GM23338 (cell line): ENCODE measurements around the gene ATXN7L1. TPM values are rescaled to one million over a fixed set of nuclear protein-coding genes. Genes with fewer than 3 reads are reported as not detected.

ENCODE experiments used
- ATAC-seq: fragments of 200-7000 bp; cut with Tn5 transposase; 3 replicates; pipeline ENCODE4 v1.9.1; 2020
- DNase-seq: peaks from one replicate; pipeline ENCODE4 v3.0.0-alpha.2; 2015; ENCODE audit warnings: low spot score
- H2AFZ ChIP-seq: fragments of 200-600 bp; sonication (generic); 2 replicates; pipeline ENCODE4 v1.8.0; 2016; ENCODE audit warnings: antibody characterized with exemption, mild to moderate bottlenecking, moderate library complexity
- H3F3A ChIP-seq: fragments of 200-600 bp; sonication (generic); replicated peaks from 2 replicates; pipeline ENCODE4 v1.8.0; 2017; ENCODE audit warnings: antibody characterized with exemption, mixed run types, low read depth
- H3K27ac ChIP-seq: fragments of 200-600 bp; sonication (generic); 2 replicates; pipeline ENCODE4 v1.6.1; 2016; ENCODE audit warnings: low read depth
- H3K27me3 ChIP-seq: fragments of 200-600 bp; sonication (generic); 2 replicates; pipeline ENCODE4 v1.8.0; 2016; ENCODE audit warnings: mild to moderate bottlenecking, mixed run types, moderate library complexity; ENCODE audit not compliant: insufficient read depth
- H3K36me3 ChIP-seq: fragments of 200-600 bp; sonication (generic); 2 replicates; pipeline ENCODE4 v1.8.0; 2016; ENCODE audit warnings: mild to moderate bottlenecking; ENCODE audit not compliant: insufficient read depth
- H3K4me1 ChIP-seq: fragments of 200-600 bp; sonication (generic); 2 replicates; pipeline ENCODE4 v1.8.0; 2016; ENCODE audit warnings: mild to moderate bottlenecking, moderate library complexity; ENCODE audit not compliant: insufficient read depth
- H3K4me2 ChIP-seq: fragments of 200-600 bp; sonication (generic); 2 replicates; pipeline ENCODE4 v1.7.1; 2017; ENCODE audit warnings: mixed run types
- H3K4me3 ChIP-seq: fragments of 200-600 bp; sonication (generic); 2 replicates; pipeline ENCODE4 v1.6.1; 2016; ENCODE audit warnings: mixed run types
- H3K79me2 ChIP-seq: fragments of 200-600 bp; sonication (generic); replicated peaks from 2 replicates; pipeline ENCODE4 v1.8.0; 2017; ENCODE audit warnings: mild to moderate bottlenecking; ENCODE audit not compliant: insufficient read depth
- H3K9me2 ChIP-seq: fragments of 200-600 bp; sonication (generic); 2 replicates; pipeline ENCODE4 v1.8.0; 2017; ENCODE audit not compliant: insufficient read depth
- H4K20me1 ChIP-seq: fragments of 200-600 bp; sonication (generic); replicated peaks from 2 replicates; pipeline ENCODE4 v1.8.0; 2017; ENCODE audit warnings: mild to moderate bottlenecking; ENCODE audit not compliant: insufficient read depth
- H3K27ac Mint-ChIP-seq: 2 replicates; pipeline ENCODE4 v1.8.0; 2020; ENCODE audit warnings: inconsistent platforms, mild to moderate bottlenecking, moderate library complexity, mixed read lengths
- H3K27me3 Mint-ChIP-seq: 3 replicates; pipeline ENCODE4 v1.8.0; 2022; ENCODE audit warnings: low read depth, mild to moderate bottlenecking, moderate library complexity, mixed read lengths, inconsistent platforms; ENCODE audit not compliant: insufficient read depth, poor library complexity
- H3K36me3 Mint-ChIP-seq: 3 replicates; pipeline ENCODE4 v1.8.0; 2021; ENCODE audit warnings: low read depth, mild to moderate bottlenecking, inconsistent platforms, moderate library complexity, mixed read lengths
- H3K4me1 Mint-ChIP-seq: 3 replicates; pipeline ENCODE4 v1.8.0; 2020; ENCODE audit warnings: mild to moderate bottlenecking, inconsistent platforms, mixed read lengths
- H3K4me3 Mint-ChIP-seq: 3 replicates; pipeline ENCODE4 v1.8.0; 2021; ENCODE audit warnings: moderate library complexity, mild to moderate bottlenecking, inconsistent platforms, mixed read lengths
- H3K9me3 Mint-ChIP-seq: 3 replicates; pipeline ENCODE4 v1.8.0; 2020; ENCODE audit warnings: moderate library complexity, mild to moderate bottlenecking, inconsistent platforms, mixed read lengths
- CREB1 ChIP-seq: fragments of 250-450 bp; sonication (Bioruptor Pico); IDR thresholded peaks from 2 replicates; pipeline ENCODE4 v1.5.0; 2020; ENCODE audit warnings: low read depth, mild to moderate bottlenecking, moderate library complexity
- CTCF ChIP-seq, 2 experiments: fragments of 200-600 bp in 1 of 2; sonication (generic) in 1 of 2; conservative IDR thresholded peaks; 2 replicates each; pipeline versions ENCODE4 v1.5.1 to v1.6.1; 2016 to 2017; ENCODE audit warnings: antibody characterized with exemption in 2 of 2, low read depth in 2 of 2, mild to moderate bottlenecking in 2 of 2, moderate library complexity in 1 of 2
- ETS1 ChIP-seq: IDR thresholded peaks from 2 replicates; pipeline ENCODE4 v1.6.1; 2016; ENCODE audit warnings: antibody characterized with exemption
- EZH2 ChIP-seq: fragments of 200-600 bp; sonication (generic); IDR thresholded peaks from one replicate; pipeline ENCODE4 v1.8.0; 2017; ENCODE audit warnings: antibody characterized with exemption, mild to moderate bottlenecking, low read depth; ENCODE audit not compliant: unreplicated experiment
- EZH2phosphoT487 ChIP-seq: fragments of 200-600 bp; sonication (generic); IDR thresholded peaks from one replicate; pipeline ENCODE4 v1.8.1; 2018; ENCODE audit warnings: antibody characterized with exemption; ENCODE audit not compliant: unreplicated experiment
- JUNB ChIP-seq: IDR thresholded peaks from one replicate; pipeline ENCODE4 v1.6.1; 2016; ENCODE audit warnings: antibody characterized with exemption; ENCODE audit not compliant: unreplicated experiment
- NANOG ChIP-seq: IDR thresholded peaks from 2 replicates; pipeline ENCODE4 v1.6.1; 2016; ENCODE audit warnings: antibody characterized with exemption, borderline replicate concordance
- POLR2AphosphoS5 ChIP-seq: IDR thresholded peaks from 2 replicates; pipeline ENCODE4 v1.6.1; 2016; ENCODE audit warnings: antibody characterized with exemption, low read depth
- REST ChIP-seq: IDR thresholded peaks from one replicate; pipeline ENCODE4 v1.6.1; 2018; ENCODE audit warnings: antibody characterized with exemption; ENCODE audit not compliant: unreplicated experiment
- STAT1 ChIP-seq: IDR thresholded peaks from one replicate; pipeline ENCODE4 v1.6.1; 2016; ENCODE audit warnings: antibody characterized with exemption; ENCODE audit not compliant: unreplicated experiment
- ZNF114 ChIP-seq: fragments of 250-450 bp; sonication (Bioruptor Pico); IDR thresholded peaks from 2 replicates; pipeline ENCODE4 v1.5.0; 2020; ENCODE audit warnings: mild to moderate bottlenecking, moderate library complexity
- ZNF331 ChIP-seq: fragments of 250-450 bp; sonication (Bioruptor Pico); IDR thresholded peaks from 2 replicates; pipeline ENCODE4 v1.5.0; 2020; ENCODE audit warnings: low read depth, mild to moderate bottlenecking, moderate library complexity
- ZNF462 ChIP-seq: fragments of 250-450 bp; sonication (Bioruptor Pico); IDR thresholded peaks from 2 replicates; pipeline ENCODE4 v1.5.0; 2020; ENCODE audit warnings: mild to moderate bottlenecking, moderate library complexity
- polyA plus RNA-seq: library from polyadenylated mRNA; unstranded; fragments of >200 nt; fragmentation: Nextera tagmentation; extraction: Ambion mirVana; gene quantifications from 2 replicates; pipeline ENCODE4 v1.2.1, GENCODE V29; 2016
- total RNA-seq: library from RNA; depleted of rRNA; stranded (reverse); fragments of >200 nt; shearing (Covaris generic); gene quantifications from 2 replicates; pipeline ENCODE4 v1.2.3, GENCODE V29; 2014

Gene ATXN7L1
- total and polyA plus RNA-seq, 2 experiments from 2014 or later: 22.8 to 29.8 TPM

- Histone ChIP-seq H3K4me1 (peaks cover 48% of the 10 kb centered on the region), H3K79me2 (peaks cover 77% of the 10 kb centered on the region), H3K27me3 (peaks cover 17% of the 10 kb centered on the region), H3K36me3 (peaks cover 9% of the 10 kb centered on the region), H3K4me2 (peak overlapping the region; percentile 90), H4K20me1 (no peaks in the 10 kb centered on the region; the same call in 1 of the 2 replicates), H2AFZ (no peak overlapping the region), H3K4me3 (peak overlapping the region; percentile 94), H3K27ac (peak overlapping the region; percentile 94; the same call in 1 of the 2 replicates), H3K9me2 (0 out of 2 replicates have a peak, but pooled peaks cover 5% of the 10 kb centered on the region), H3F3A (no peaks in the 10 kb centered on the region; the same call in 1 of the 2 replicates)
- Mint-ChIP-seq H3K9me3 (no peaks in the 10 kb centered on the region), H3K27ac (peak overlapping the region; percentile 86), H3K4me1 (peaks cover 42% of the 10 kb centered on the region), H3K36me3 (peaks cover 36% of the 10 kb centered on the region), H3K27me3 (peaks cover 14% of the 10 kb centered on the region), H3K4me3 (peak overlapping the region; percentile 99)
- no peak for TF ChIP-seq STAT1
- TF ChIP-seq EZH2phosphoT487: no peak
- no peak for TF ChIP-seq ZNF114 (CRISPR knock-in tag)
- no peak for TF ChIP-seq CREB1 (CRISPR knock-in tag)
- no peak for TF ChIP-seq ZNF462
- no peak for TF ChIP-seq ZNF331 (CRISPR knock-in tag)
- TF ChIP-seq POLR2AphosphoS5: no peak
- no peak for TF ChIP-seq ETS1
- TF ChIP-seq CTCF (conservative IDR thresholded peaks at IDR 0.05; ENCODE audit: low read depth in 2 of 2): no peak
- TF ChIP-seq NANOG: no peak
- no peak for TF ChIP-seq JUNB
- TF ChIP-seq EZH2: no peak
- TF ChIP-seq REST: no peak
- DNase-seq (no peak), ATAC-seq (no peak)
Measured at GRCh38 chr7:105875505-105875904, 894 bp downstream of the ATXN7L1 start.
